Cardiac fibroblast (primary cell): Measurements from ENCODE around the gene CYP2A13.

ENCODE experiments used
- DNase-seq, 2 donors: peaks; one replicate each; pipeline versions ENCODE4 v3.0.0 to v3.0.0-alpha.2; 2010; ENCODE audit warnings: low read depth in 2 of 2
- H3K4me3 ChIP-seq, 2 donors: replicated peaks in 1 of 2; 1 replicate in 1 of 2; 2 replicates in 1 of 2; pipeline ENCODE4 v1.5.1; 2011; ENCODE audit warnings: low read depth in 2 of 2, low read length in 2 of 2, mild to moderate bottlenecking in 2 of 2, moderate library complexity in 1 of 2
- TF ChIP-seq, protein P1 (sequence below): IDR thresholded peaks from one replicate; pipeline ENCODE4 v1.5.1; 2011; ENCODE audit warnings: low read depth, mild to moderate bottlenecking, low read length, inconsistent platforms

Gene CYP2A13

DNA sequence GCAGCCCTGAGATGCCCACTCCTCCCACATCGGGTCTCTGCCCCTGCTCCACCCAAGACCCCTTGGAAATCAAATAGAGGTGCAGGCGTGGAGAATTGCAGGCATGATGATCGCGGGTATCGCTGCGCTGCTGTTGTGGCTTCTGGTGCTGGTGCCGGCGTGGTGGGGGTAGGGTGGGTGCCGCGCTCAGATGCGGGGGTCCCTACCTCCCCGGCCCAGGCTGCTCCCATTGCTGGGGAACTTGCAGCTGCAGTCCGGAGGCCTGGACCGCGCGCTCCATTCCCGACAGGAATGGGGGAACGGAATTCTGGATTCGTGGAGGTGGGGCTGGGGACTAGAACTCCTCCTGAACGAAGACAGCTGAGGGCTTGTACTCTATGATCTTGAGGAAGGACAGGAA lies 46.4 kb downstream of the CYP2A13 start:
- no peak overlapping the region for H3K4me3 ChIP-seq
- TF ChIP-seq, protein P1, sequence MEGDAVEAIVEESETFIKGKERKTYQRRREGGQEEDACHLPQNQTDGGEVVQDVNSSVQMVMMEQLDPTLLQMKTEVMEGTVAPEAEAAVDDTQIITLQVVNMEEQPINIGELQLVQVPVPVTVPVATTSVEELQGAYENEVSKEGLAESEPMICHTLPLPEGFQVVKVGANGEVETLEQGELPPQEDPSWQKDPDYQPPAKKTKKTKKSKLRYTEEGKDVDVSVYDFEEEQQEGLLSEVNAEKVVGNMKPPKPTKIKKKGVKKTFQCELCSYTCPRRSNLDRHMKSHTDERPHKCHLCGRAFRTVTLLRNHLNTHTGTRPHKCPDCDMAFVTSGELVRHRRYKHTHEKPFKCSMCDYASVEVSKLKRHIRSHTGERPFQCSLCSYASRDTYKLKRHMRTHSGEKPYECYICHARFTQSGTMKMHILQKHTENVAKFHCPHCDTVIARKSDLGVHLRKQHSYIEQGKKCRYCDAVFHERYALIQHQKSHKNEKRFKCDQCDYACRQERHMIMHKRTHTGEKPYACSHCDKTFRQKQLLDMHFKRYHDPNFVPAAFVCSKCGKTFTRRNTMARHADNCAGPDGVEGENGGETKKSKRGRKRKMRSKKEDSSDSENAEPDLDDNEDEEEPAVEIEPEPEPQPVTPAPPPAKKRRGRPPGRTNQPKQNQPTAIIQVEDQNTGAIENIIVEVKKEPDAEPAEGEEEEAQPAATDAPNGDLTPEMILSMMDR, result no peak
- DNase-seq, result no peak

DNA sequence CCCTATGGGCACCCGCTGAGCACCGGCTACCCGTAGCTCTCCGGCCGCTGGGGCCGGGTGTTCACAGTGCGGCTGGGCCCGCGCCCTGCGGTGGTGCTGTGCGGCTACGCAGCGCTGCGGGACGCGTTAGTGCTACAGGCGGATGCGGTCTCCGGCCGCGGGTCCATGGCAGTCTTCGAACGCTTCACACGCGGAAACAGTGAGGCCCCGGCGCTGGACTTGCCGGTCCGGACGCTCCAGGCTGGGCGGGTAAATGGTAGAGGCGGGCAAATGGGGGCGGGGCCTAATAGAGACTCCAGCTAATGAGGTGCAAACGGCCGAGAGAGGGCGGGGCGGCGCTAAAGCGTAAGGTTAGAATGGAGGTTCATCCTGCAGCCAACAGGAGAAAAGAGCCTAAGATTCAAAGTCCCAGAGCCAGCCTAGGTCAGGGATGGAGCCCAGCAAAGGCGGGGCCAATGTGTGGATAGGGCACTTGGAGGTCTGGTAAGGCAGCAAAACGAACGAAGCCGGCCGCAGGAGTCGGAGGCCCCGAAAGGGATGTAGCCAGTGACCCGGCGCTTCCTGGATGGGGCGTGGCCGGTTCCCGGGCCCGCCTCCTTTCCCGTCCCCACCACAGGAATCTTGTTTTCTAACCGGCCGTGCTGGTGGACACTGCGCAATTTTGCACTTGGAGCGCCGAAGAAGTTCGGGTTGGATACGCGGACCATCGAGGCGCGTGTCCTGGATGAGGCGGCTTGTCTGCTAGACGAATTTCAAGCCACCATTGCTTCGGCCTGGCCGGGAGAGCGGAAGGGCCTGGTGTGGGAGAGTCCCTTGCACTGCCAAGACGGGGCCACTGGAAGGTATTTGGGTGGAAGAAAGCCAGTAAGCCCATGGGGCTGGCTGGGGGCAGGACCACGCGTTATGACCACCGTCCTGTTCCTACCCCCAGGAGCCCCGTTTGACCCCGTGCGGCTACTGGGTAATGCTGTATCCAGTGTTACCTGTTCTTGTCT lies 47.4 kb downstream of the CYP2A13 start:
- peak overlapping the region; percentile 26 to 43 for H3K4me3 ChIP-seq
- DNase-seq, result peak; percentile 44 to 61

DNA sequence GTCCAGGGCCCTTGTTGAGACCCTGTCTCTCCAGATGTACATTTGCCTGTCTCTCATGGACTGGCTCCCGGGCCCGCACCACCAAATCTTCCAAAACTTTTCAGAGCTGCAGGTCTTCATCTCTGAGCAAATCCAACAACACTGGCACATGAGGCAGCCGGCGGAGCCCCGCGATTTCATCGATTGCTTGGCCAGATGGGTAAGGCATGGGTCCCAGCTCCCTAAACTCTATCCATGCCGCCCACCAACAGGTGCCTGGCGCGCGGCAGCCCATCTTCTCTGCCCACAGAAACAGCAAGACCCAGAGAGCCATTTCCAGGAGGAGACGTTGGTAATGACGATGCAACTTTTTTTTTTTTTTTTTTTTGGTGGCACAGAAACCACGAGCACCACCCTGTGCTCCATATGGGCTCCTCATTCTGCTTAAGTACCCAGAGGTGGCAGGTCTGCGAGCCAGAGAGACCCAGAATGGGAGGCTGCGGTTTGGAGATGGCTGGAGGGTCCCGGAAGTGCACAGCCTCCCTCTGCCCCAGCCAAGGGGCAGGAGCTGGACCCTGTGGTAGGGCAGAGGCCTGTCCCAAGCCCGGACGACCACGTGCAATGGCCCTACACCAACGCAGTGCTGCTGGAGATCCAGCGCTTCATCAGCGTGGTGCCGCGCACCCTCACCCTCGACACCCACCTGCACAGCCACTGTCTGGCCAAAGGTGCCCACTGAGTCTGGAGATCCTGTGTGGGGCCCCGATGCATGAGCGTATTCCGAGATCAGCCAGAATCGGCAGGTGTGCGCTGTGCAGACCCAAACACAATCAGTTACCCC lies 48.6 kb downstream of the CYP2A13 start:
- no peak overlapping the region for H3K4me3 ChIP-seq
- DNase-seq, result no peak
- TF ChIP-seq, protein P1, result no peak

DNA sequence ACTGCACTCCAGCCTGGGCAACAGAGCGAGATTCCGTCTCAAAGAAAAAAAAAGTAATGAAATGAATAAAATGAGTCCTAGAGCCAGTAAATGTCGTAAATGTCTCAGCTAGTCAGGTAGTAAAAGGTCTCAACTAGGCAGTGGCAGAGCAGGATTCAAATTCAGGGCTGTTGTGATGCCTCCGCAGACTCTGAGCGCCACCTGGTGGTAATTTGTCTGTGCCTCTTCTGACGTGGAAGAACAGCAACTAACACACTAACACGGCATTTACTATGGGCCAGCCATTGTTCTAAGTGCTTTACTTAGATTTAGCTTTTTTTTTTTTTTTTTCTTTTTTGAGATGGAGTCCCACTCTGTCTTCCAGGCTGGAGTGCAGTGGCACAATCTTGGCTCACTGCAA lies 56.2 kb downstream of the CYP2A13 start:
- peak; percentile 90 for DNase-seq
- TF ChIP-seq, protein P1, result peak; percentile 89
- H3K4me3 ChIP-seq, result no peak overlapping the region
